ENCODE results near the gene ST8SIA6. TPM values are rescaled to one million over a fixed set of nuclear protein-coding genes. Genes with fewer than 3 reads are reported as not detected.

The ST8SIA6 gene
- total and polyA plus RNA-seq, 9 of the 15 experiments (the other 6 are each of a cell fraction or from before 2014, with no cell fraction given) = 0.69 to 6.7 (median 5.0) TPM

- TF ChIP-seq, protein P1, sequence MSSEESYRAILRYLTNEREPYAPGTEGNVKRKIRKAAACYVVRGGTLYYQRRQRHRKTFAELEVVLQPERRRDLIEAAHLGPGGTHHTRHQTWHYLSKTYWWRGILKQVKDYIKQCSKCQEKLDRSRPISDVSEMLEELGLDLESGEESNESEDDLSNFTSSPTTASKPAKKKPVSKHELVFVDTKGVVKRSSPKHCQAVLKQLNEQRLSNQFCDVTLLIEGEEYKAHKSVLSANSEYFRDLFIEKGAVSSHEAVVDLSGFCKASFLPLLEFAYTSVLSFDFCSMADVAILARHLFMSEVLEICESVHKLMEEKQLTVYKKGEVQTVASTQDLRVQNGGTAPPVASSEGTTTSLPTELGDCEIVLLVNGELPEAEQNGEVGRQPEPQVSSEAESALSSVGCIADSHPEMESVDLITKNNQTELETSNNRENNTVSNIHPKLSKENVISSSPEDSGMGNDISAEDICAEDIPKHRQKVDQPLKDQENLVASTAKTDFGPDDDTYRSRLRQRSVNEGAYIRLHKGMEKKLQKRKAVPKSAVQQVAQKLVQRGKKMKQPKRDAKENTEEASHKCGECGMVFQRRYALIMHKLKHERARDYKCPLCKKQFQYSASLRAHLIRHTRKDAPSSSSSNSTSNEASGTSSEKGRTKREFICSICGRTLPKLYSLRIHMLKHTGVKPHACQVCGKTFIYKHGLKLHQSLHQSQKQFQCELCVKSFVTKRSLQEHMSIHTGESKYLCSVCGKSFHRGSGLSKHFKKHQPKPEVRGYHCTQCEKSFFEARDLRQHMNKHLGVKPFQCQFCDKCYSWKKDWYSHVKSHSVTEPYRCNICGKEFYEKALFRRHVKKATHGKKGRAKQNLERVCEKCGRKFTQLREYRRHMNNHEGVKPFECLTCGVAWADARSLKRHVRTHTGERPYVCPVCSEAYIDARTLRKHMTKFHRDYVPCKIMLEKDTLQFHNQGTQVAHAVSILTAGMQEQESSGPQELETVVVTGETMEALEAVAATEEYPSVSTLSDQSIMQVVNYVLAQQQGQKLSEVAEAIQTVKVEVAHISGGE (CRISPR knock-in tag; IDR thresholded peaks at IDR 0.05) = peak in 1 of 3 experiments; percentile 54; a peak in 1 of 6 replicates
- TF ChIP-seq ZNF398 (CRISPR knock-in tag; IDR thresholded peaks at IDR 0.05) = no peak
- TF ChIP-seq JUNB (CRISPR knock-in tag; conservative IDR thresholded peaks at IDR 0.05) = no peak
- TF ChIP-seq EHMT2 (IDR thresholded peaks at IDR 0.05) = peak; percentile 41; the same call in 1 of the 2 replicates
- TF ChIP-seq SMAD1 (IDR thresholded peaks at IDR 0.05; ENCODE audit: low read depth, low read length, partially characterized antibody) = no peak
- TF ChIP-seq, protein P2, sequence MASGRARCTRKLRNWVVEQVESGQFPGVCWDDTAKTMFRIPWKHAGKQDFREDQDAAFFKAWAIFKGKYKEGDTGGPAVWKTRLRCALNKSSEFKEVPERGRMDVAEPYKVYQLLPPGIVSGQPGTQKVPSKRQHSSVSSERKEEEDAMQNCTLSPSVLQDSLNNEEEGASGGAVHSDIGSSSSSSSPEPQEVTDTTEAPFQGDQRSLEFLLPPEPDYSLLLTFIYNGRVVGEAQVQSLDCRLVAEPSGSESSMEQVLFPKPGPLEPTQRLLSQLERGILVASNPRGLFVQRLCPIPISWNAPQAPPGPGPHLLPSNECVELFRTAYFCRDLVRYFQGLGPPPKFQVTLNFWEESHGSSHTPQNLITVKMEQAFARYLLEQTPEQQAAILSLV (tag; IDR thresholded peaks at IDR 0.05) = no peak
- TF ChIP-seq ZNF766 (CRISPR knock-in tag; conservative IDR thresholded peaks at IDR 0.05) = peak; percentile 60; the same call in 1 of the 2 replicates
- no peak for TF ChIP-seq ZBTB7A (IDR thresholded peaks at IDR 0.05; ENCODE audit: borderline replicate concordance, control insufficient read depth, low read depth, low read length)
- TF ChIP-seq EP300 (IDR thresholded peaks at IDR 0.05; ENCODE audit: low read length) = peak; percentile 82
- TF ChIP-seq, protein P3, sequence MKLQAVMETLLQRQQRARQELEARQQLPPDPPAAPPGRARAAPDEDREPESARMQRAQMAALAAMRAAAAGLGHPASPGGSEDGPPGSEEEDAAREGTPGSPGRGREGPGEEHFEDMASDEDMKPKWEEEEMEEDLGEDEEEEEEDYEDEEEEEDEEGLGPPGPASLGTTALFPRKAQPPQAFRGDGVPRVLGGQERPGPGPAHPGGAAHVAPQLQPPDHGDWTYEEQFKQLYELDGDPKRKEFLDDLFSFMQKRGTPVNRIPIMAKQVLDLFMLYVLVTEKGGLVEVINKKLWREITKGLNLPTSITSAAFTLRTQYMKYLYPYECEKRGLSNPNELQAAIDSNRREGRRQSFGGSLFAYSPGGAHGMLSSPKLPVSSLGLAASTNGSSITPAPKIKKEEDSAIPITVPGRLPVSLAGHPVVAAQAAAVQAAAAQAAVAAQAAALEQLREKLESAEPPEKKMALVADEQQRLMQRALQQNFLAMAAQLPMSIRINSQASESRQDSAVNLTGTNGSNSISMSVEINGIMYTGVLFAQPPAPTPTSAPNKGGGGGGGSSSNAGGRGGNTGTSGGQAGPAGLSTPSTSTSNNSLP (IDR thresholded peaks at IDR 0.05; ENCODE audit: borderline replicate concordance, low read depth, low read length) = peak; percentile 70; the same call in 1 of the 2 replicates
- no peak for TF ChIP-seq HMG20A (CRISPR knock-in tag; conservative IDR thresholded peaks at IDR 0.05)
- TF ChIP-seq FOXA3 (CRISPR knock-in tag; conservative IDR thresholded peaks at IDR 0.05 in 1 of 2, IDR thresholded peaks at IDR 0.05 in 1 of 2) = no peak
- TF ChIP-seq, protein P4, sequence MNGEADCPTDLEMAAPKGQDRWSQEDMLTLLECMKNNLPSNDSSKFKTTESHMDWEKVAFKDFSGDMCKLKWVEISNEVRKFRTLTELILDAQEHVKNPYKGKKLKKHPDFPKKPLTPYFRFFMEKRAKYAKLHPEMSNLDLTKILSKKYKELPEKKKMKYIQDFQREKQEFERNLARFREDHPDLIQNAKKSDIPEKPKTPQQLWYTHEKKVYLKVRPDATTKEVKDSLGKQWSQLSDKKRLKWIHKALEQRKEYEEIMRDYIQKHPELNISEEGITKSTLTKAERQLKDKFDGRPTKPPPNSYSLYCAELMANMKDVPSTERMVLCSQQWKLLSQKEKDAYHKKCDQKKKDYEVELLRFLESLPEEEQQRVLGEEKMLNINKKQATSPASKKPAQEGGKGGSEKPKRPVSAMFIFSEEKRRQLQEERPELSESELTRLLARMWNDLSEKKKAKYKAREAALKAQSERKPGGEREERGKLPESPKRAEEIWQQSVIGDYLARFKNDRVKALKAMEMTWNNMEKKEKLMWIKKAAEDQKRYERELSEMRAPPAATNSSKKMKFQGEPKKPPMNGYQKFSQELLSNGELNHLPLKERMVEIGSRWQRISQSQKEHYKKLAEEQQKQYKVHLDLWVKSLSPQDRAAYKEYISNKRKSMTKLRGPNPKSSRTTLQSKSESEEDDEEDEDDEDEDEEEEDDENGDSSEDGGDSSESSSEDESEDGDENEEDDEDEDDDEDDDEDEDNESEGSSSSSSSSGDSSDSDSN (IDR thresholded peaks at IDR 0.05; ENCODE audit: borderline replicate concordance in 1 of 2, low read depth in 2 of 2, low read length in 2 of 2) = no peak
- TF ChIP-seq KLF10 (CRISPR knock-in tag; IDR thresholded peaks at IDR 0.05) = no peak
- TF ChIP-seq TRIM24 (IDR thresholded peaks at IDR 0.05) = peak; percentile 64 to 67; a peak in 2 of 4 replicates
These were observed 2.7 kb upstream of the ST8SIA6 start (continued) for GRCh38 chr10:17457083-17457482.

Measured in K562 (cell line).